SK-N-SH (cell line): ENCODE results near the gene AHSG. TPM values are rescaled to one million over a fixed set of nuclear protein-coding genes. Genes with fewer than 3 reads are reported as not detected.

ENCODE experiments used
- CTCF ChIA-PET: fragments of 300-600, 350-600 bp; formaldehyde crosslinking; extraction: SDS; loops from one replicate; lab custom pipeline; 2021; lab: Yijun Ruan, JAX
- POLR2A ChIA-PET: fragments of 350-600 bp; sonication (Branson Sonifier 250); formaldehyde crosslinking; extraction: SDS; loops from one replicate; lab custom pipeline; 2020; ENCODE audit warnings: antibody characterized with exemption, inconsistent platforms; lab: Yijun Ruan, JAX
- DNase-seq: peaks from one replicate; pipeline ENCODE4 v3.0.0; 2012
- H2AFZ ChIP-seq: fragments of 200-600 bp; sonication (generic); 2 replicates; pipeline ENCODE4 v1.8.1; 2016; ENCODE audit warnings: antibody characterized with exemption, mild to moderate bottlenecking, low read depth
- H3F3A ChIP-seq: fragments of 200-600 bp; sonication (generic); replicated peaks from 2 replicates; pipeline ENCODE3; 2016; ENCODE audit warnings: antibody characterized with exemption, mild to moderate bottlenecking; ENCODE audit not compliant: insufficient read depth
- H3K27ac ChIP-seq, 2 experiments: fragments of 200-500 bp in 1 of 2; fragments of 200-600 bp in 1 of 2; sonication (Bioruptor generic) in 1 of 2; sonication (generic), shearing (Covaris generic) in 1 of 2; 2 replicates each; pipeline versions ENCODE4 v1.5.1 to v1.6.1; 2014 to 2016; ENCODE audit warnings: low read depth in 2 of 2, inconsistent platforms in 1 of 2, low read length in 1 of 2, mild to moderate bottlenecking in 1 of 2, mixed read lengths in 1 of 2
- H3K27me3 ChIP-seq: fragments of 200-600 bp; sonication (generic), shearing (Covaris generic); 2 replicates; pipeline ENCODE4 v1.6.1; 2016; ENCODE audit warnings: mixed run types; ENCODE audit not compliant: insufficient read depth
- H3K36me3 ChIP-seq, 2 experiments: fragments of 200-500 bp in 1 of 2; fragments of 200-600 bp in 1 of 2; sonication (Bioruptor generic) in 1 of 2; sonication (generic) in 1 of 2; replicated peaks in 1 of 2; 2 replicates each; pipeline versions ENCODE3 to v1.5.1; 2014 to 2016; ENCODE audit warnings: low read length in 1 of 2, mild to moderate bottlenecking in 1 of 2; ENCODE audit not compliant: insufficient read depth in 2 of 2, control insufficient read depth in 1 of 2
- H3K4me1 ChIP-seq, 2 experiments: fragments of 200-500 bp in 1 of 2; fragments of 200-600 bp in 1 of 2; sonication (Bioruptor generic) in 1 of 2; sonication (generic), shearing (Covaris generic) in 1 of 2; 2 replicates each; pipeline versions ENCODE4 v1.5.1 to v1.6.1; 2014 to 2016; ENCODE audit warnings: low read depth in 1 of 2, low read length in 1 of 2, mixed run types in 1 of 2; ENCODE audit not compliant: insufficient read depth in 2 of 2, control insufficient read depth in 1 of 2
- H3K4me2 ChIP-seq: fragments of 200-600 bp; sonication (generic), shearing (Covaris generic); 2 replicates; pipeline ENCODE4 v1.6.1; 2017; ENCODE audit warnings: mixed run types
- H3K4me3 ChIP-seq, 2 experiments: fragments of 200-500 bp in 1 of 2; fragments of 200-600 bp in 1 of 2; sonication (Bioruptor generic) in 1 of 2; sonication (generic), shearing (Covaris generic) in 1 of 2; 2 replicates each; pipeline versions ENCODE4 v1.5.1 to v1.8.1; 2014 to 2016; ENCODE audit warnings: low read depth in 2 of 2, inconsistent platforms in 1 of 2, low read length in 1 of 2, mild to moderate bottlenecking in 1 of 2, mixed read lengths in 1 of 2, moderate library complexity in 1 of 2
- H3K79me2 ChIP-seq: fragments of 200-600 bp; sonication (generic); 2 replicates; pipeline ENCODE4 v1.8.1; 2017; ENCODE audit warnings: mild to moderate bottlenecking; ENCODE audit not compliant: insufficient read depth
- H3K9ac ChIP-seq: fragments of 200-600 bp; sonication (generic); 2 replicates; pipeline ENCODE4 v1.6.1; 2017; ENCODE audit warnings: mixed run types
- H3K9me2 ChIP-seq: fragments of 200-600 bp; sonication (generic); 2 replicates; pipeline ENCODE4 v1.6.1; 2017; ENCODE audit warnings: mixed run types
- H3K9me3 ChIP-seq: fragments of 200-600 bp; sonication (generic); 2 replicates; pipeline ENCODE4 v1.6.1; 2017; ENCODE audit warnings: mixed run types, mild to moderate bottlenecking, moderate library complexity
- H4K20me1 ChIP-seq: fragments of 200-600 bp; sonication (generic); 2 replicates; pipeline ENCODE4 v1.6.1; 2017; ENCODE audit warnings: mild to moderate bottlenecking, mixed run types; ENCODE audit not compliant: insufficient read depth
- EP300 ChIP-seq, 2 experiments: IDR thresholded peaks; 2 replicates each; pipeline versions ENCODE4 v1.4.0 to v1.6.1; 2012; ENCODE audit warnings: borderline replicate concordance in 1 of 2, low read depth in 1 of 2, low read length in 1 of 2
- EZH2phosphoT487 ChIP-seq: fragments of 200-600 bp; sonication (generic); IDR thresholded peaks from 2 replicates; pipeline ENCODE4 v1.6.1; 2017; ENCODE audit warnings: low read depth, mixed run types, mild to moderate bottlenecking, antibody characterized with exemption, moderate library complexity, borderline replicate concordance
- FOXJ3 ChIP-seq: sonication (generic); formaldehyde crosslinking; IDR thresholded peaks from 2 replicates; pipeline ENCODE4 v1.5.1; 2020; ENCODE audit warnings: mild to moderate bottlenecking, missing genetic modification reagents
- FOXM1 ChIP-seq: IDR thresholded peaks from 2 replicates; pipeline ENCODE4 v1.4.0; 2012; ENCODE audit warnings: low read depth, mild to moderate bottlenecking
- JUND ChIP-seq: IDR thresholded peaks from 2 replicates; pipeline ENCODE4 v1.4.0; 2012
- POLR2AphosphoS5 ChIP-seq: IDR thresholded peaks from 2 replicates; pipeline ENCODE4 v1.6.1; 2012; ENCODE audit warnings: low read depth, low read length
- SIN3A ChIP-seq: IDR thresholded peaks from 2 replicates; pipeline ENCODE4 v1.6.1; 2012; ENCODE audit warnings: low read depth, mild to moderate bottlenecking, low read length, moderate library complexity, borderline replicate concordance
- TCF12 ChIP-seq: IDR thresholded peaks from 2 replicates; pipeline ENCODE4 v1.4.0; 2012
- USF2 ChIP-seq: fragments of 150-350 bp; IDR thresholded peaks from 2 replicates; pipeline ENCODE4 v1.6.1; 2017; ENCODE audit warnings: antibody characterized with exemption, low read length, low read depth, borderline replicate concordance
- WGBS: methylation state at CpG from one replicate; pipeline ENCODE4 v1.1.6; 2017; ENCODE audit warnings: low lambda C conversion rate; 5-methylcytosine and 5-hydroxymethylcytosine counted together
- polyA plus RNA-seq, 3 experiments: library from polyadenylated mRNA; depleted of rRNA; stranded (reverse); fragments of >200 nt; gene quantifications; 2 replicates each; pipeline ENCODE4 v1.2.3, GENCODE V29; 2012
- TF ChIP-seq, protein P1 (sequence below): IDR thresholded peaks from 2 replicates; pipeline ENCODE4 v1.6.1; 2012; ENCODE audit warnings: mild to moderate bottlenecking, low read depth, low read length, moderate library complexity
- TF ChIP-seq, protein P2 (sequence below): fragments of 150-350 bp; IDR thresholded peaks from 2 replicates; pipeline ENCODE4 v1.6.1; 2016; ENCODE audit warnings: mild to moderate bottlenecking, low read depth, low read length

AHSG gene
- polyA plus RNA-seq, 1 of the 3 experiments (the other 2 are of a cell fraction) = not detected

- POLR2A ChIA-PET = no interaction called here
- no peaks in the 10 kb centered on the region for H4K20me1 ChIP-seq
- H3K4me2 ChIP-seq = no peak overlapping the region
- no peaks in the 10 kb centered on the region for H3K36me3 ChIP-seq
- TF ChIP-seq, protein P1, sequence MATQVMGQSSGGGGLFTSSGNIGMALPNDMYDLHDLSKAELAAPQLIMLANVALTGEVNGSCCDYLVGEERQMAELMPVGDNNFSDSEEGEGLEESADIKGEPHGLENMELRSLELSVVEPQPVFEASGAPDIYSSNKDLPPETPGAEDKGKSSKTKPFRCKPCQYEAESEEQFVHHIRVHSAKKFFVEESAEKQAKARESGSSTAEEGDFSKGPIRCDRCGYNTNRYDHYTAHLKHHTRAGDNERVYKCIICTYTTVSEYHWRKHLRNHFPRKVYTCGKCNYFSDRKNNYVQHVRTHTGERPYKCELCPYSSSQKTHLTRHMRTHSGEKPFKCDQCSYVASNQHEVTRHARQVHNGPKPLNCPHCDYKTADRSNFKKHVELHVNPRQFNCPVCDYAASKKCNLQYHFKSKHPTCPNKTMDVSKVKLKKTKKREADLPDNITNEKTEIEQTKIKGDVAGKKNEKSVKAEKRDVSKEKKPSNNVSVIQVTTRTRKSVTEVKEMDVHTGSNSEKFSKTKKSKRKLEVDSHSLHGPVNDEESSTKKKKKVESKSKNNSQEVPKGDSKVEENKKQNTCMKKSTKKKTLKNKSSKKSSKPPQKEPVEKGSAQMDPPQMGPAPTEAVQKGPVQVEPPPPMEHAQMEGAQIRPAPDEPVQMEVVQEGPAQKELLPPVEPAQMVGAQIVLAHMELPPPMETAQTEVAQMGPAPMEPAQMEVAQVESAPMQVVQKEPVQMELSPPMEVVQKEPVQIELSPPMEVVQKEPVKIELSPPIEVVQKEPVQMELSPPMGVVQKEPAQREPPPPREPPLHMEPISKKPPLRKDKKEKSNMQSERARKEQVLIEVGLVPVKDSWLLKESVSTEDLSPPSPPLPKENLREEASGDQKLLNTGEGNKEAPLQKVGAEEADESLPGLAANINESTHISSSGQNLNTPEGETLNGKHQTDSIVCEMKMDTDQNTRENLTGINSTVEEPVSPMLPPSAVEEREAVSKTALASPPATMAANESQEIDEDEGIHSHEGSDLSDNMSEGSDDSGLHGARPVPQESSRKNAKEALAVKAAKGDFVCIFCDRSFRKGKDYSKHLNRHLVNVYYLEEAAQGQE = no peak
- TF ChIP-seq JUND = no peak
- TF ChIP-seq, protein P2, sequence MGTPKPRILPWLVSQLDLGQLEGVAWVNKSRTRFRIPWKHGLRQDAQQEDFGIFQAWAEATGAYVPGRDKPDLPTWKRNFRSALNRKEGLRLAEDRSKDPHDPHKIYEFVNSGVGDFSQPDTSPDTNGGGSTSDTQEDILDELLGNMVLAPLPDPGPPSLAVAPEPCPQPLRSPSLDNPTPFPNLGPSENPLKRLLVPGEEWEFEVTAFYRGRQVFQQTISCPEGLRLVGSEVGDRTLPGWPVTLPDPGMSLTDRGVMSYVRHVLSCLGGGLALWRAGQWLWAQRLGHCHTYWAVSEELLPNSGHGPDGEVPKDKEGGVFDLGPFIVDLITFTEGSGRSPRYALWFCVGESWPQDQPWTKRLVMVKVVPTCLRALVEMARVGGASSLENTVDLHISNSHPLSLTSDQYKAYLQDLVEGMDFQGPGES = no peak
- TF ChIP-seq FOXM1 = no peak
- TF ChIP-seq POLR2AphosphoS5 = no peak
- no peak for TF ChIP-seq TCF12
- TF ChIP-seq EZH2phosphoT487 = no peak
- TF ChIP-seq FOXJ3 = no peak
- TF ChIP-seq SIN3A = no peak
- no peak for TF ChIP-seq EP300 (IDR thresholded peaks at IDR 0.05; ENCODE audit: borderline replicate concordance in 1 of 2, low read depth in 1 of 2, low read length in 1 of 2)
- no peak for TF ChIP-seq USF2
- no peaks in the 10 kb centered on the region for H3K9me2 ChIP-seq
- H3K4me1 ChIP-seq = no peaks in the 10 kb centered on the region; a peak in 1 of 4 replicates
- H3K9me3 ChIP-seq = no peaks in the 10 kb centered on the region
- peaks cover 34% of the 10 kb centered on the region; the same call in 1 of the 2 replicates for H3K27me3 ChIP-seq
- H3F3A ChIP-seq = no peaks in the 10 kb centered on the region
- WGBS = 20% methylated on average over 7 of the region's 7 CpGs
- H3K79me2 ChIP-seq = no peaks in the 10 kb centered on the region
- no peak overlapping the region for H3K4me3 ChIP-seq
- no peak for DNase-seq
- no peak overlapping the region for H3K9ac ChIP-seq
- no peak overlapping the region for H3K27ac ChIP-seq
- CTCF ChIA-PET = interaction anchor here (1.5 to 4.9 kb wide), 2 partner anchors 6 to 200 kb away, joined by 11 to 51 read pairs; no protein-coding TSS in a partner anchor
- H2AFZ ChIP-seq = no peak overlapping the region
Observed at GRCh38 chr3:186621894-186622650, 9.2 kb downstream of the AHSG start.
